Epithelial cell of proximal tubule (primary cell): ENCODE data around the gene ZNF318. TPM values are rescaled to one million over a fixed set of nuclear protein-coding genes. Genes with fewer than 3 reads are reported as not detected.
A peak's percentile ranks its signal among the peaks of the same experiment; 100 is the strongest.
"Not testable (repeated sequence)": the region's sequence is repeated elsewhere in the genome, so short reads cannot be mapped to it uniquely, and the experiment has no call there.

Experiments
- DNase-seq: peaks from one replicate; pipeline ENCODE4 v3.0.0-alpha.2; 2011; ENCODE audit warnings: low read depth
- H3K4me3 ChIP-seq: 2 replicates; pipeline ENCODE4 v1.5.1; 2011; ENCODE audit warnings: low read depth, mild to moderate bottlenecking, low read length
- CTCF ChIP-seq: conservative IDR thresholded peaks from 2 replicates; pipeline ENCODE4 v1.5.1; 2012; ENCODE audit warnings: low read depth, mild to moderate bottlenecking, low read length
- total RNA-seq: library from RNA; depleted of rRNA; stranded (reverse); fragments of >200 nt; gene quantifications from 2 replicates; pipeline ENCODE4 v1.2.3, GENCODE V29; 2015

The ZNF318 gene
- total RNA-seq, 1 donor from 2014 or later, result 7.7 TPM

- no peak for DNase-seq
- TF ChIP-seq CTCF, result no peak
- no peak overlapping the region for H3K4me3 ChIP-seq
Measured at GRCh38 chr6:43394982-43395381, 25.5 kb upstream of the ZNF318 start.

DNA sequence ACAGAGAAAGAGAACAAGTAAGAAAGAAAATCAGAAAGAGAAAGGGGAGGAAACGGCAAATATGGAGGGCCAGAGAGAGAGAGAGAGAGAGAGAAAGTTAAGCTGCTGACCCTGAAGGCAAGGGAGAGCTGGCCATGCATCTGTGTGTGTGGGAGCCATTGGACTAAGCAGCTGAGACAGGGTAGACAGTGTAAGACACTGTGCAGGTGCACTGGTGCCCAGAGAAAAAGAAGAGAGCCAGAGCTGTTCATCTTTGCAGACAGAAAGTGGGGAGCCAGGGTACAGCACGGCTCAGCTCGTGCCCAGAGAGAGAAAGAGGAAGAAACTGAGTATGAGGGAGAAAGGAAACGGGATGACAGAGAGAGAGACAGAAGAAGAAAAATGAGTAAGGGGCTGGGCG lies 24.2 kb upstream of the ZNF318 start:
- TF ChIP-seq CTCF, result no peak
- DNase-seq, result no peak
- H3K4me3 ChIP-seq, result no peak overlapping the region

DNA sequence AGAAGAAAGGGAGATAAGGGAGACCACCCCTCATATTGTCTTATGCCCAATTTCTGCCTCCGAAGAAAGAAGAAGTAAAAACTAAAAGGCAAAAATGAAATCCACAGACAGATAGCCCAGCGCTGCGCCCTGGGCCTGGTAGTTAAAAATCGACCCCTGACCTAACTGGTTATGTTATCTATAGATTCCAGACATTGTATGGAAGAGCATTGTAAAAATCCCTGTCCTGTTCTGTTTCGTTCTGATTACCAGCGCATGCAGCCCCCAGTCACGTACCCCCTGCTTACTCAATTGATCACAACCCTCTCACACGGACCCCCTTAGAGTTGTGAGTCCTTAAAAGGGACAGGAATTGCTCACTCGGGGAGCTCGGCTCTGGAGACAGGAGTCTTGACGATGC lies 23.7 kb upstream of the ZNF318 start:
- H3K4me3 ChIP-seq, DNase-seq: not testable (repeated sequence)

DNA sequence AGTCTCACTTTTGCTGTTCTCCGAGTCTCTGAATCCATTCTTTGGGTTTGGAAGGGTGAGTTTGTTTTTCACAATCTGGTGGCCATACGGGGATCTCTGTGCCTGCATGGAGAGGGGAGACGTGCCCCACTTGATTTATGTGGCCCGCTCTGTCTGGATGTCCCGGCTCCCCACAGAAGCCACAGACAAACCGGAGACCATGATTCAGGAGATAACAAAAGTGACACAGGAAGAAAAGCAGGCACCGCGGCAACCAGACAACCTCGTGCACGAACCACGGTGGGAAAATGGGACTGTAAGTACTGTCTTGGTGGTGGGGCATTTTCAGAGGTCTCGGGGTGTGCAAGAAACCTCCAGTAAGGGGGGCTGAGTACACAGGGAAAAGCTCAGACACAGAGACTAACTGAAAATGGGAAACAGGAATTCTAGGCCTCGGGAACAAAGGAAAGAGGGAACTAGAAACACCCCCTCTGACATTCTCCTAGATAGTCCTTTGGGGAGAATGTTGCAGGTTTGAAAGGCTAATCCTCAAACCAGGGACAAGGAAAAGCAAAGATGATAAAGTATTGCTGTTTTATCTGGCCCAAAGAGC lies 22.1 kb upstream of the ZNF318 start:
- DNase-seq, result no peak
- TF ChIP-seq CTCF, result no peak

DNA sequence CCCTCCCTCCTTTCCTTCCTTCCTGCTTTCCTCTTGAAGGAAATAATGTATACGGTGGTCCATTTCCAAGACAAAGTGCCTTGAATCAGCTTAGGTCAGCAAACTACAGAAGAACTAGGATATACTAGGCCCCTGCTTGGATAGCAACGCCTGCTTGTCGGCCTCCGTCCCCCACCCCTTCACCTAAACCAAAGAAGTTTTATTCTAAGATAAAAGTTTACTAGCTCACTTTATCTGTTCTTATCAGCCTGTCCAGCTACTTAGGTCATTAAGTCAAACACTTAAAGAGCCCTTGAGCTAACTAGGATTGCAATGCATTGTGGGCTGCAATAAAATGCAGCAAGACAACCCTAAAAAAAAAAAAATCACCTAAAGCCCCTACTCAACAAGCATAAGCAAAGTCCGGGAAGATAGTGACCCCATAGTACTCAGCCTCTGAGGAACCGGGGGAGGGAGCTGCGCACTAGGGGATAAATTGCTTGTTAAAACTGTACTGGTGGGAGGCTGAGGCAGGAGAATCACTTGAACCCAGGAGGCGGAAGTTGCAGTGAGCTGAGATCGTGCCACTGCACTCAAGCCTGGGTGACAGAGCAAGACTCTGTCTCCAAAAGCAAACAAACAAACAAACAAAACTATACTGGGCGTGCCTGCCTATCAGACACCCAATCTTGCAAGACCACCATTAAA lies 21.4 kb upstream of the ZNF318 start:
- not testable (repeated sequence) for DNase-seq, H3K4me3 ChIP-seq

More for the DNA sequence above, 22.1 kb upstream of the ZNF318 start:
- H3K4me3 ChIP-seq, result no peak overlapping the region

- H3K4me3 ChIP-seq, result no peak overlapping the region
- no peak for TF ChIP-seq CTCF
- DNase-seq, result no peak
Measured at GRCh38 chr6:43389730-43390295, 20.4 kb upstream of the ZNF318 start.

DNA sequence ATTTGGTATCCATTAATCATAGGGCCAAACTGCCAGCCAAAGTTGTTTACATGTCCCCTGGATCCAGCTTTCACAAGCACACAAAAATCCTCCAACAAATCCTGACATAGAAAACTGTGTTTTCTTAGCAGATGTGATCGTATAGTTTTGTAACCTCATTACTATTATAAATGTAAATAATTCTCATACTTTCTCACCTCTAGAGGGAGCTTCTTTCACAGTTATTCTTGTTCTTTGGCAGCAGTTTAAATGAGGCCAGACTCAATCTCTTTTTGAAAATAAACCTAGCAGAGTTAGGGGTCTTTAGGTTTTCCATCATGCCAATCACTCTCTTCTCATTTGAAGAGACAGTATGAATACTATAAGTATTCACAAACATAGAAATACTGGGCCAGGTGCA lies 17.0 kb upstream of the ZNF318 start:
- H3K4me3 ChIP-seq, result no peak overlapping the region
- peak; percentile 44 for TF ChIP-seq CTCF
- no peak for DNase-seq

DNA sequence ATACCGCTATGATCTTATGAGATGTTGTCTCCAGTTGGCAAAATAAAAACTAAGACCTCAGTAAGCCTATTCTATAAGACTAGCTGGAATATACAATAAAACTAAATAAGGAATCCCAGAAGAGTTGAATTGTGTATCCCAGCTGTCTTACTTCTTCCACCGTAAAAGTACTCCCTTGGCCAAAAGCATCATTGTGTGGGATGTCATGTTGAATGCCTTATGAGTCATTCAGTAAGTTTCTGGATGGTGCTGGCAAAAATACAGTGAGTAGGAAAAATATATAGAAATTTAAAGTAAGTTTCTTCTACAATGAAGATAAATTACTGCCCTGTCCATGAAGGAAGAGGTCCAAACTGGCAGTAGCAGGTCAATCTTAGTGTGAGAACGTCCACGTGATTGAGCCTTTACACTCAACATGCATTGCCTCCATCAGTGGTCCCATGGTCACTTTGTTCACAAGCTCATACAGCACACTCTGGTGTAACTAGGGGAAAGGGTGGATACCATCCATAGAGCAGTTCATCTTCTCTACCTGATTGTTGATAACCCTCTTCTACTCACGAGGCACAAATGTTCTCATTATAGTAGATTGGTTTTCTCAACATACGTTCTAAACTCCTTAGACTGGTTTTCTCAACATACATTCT lies 13.7 kb upstream of the ZNF318 start:
- TF ChIP-seq CTCF, result no peak
- H3K4me3 ChIP-seq, result no peak overlapping the region
- no peak for DNase-seq

GRCh38 chr6:43380858-43381257 lies 11.4 kb upstream of the ZNF318 start:
- not testable (repeated sequence) for DNase-seq, H3K4me3 ChIP-seq
